Adipose tissue (tissue), 3 donors: ENCODE measurements around the gene EPX. TPM values are rescaled to one million over a fixed set of nuclear protein-coding genes. Genes with fewer than 3 reads are reported as not detected.

Experiments
- H3K27ac ChIP-seq: one replicate; pipeline ENCODE4 v1.5.1; 2013; ENCODE audit warnings: low read depth, low read length
- WGBS, 3 donors: extraction: QIAGEN DNeasy Blood & Tissue Kit; methylation state at CpG; one replicate each; pipeline ENCODE4 v1.1.7; 2013; 5-methylcytosine and 5-hydroxymethylcytosine counted together
- polyA plus RNA-seq, 3 donors: library from polyadenylated mRNA; stranded (reverse); fragments of 200-250 nt; gene quantifications; one replicate each; pipeline ENCODE4 v1.2.3, GENCODE V29; 2013
- donor health status: healthy with polysubstance abuse.
- donor health status: Bipolar disorder and iron deficiency.
- donor health status: healthy.

The EPX gene
- polyA plus RNA-seq, 3 donors: not detected

DNA sequence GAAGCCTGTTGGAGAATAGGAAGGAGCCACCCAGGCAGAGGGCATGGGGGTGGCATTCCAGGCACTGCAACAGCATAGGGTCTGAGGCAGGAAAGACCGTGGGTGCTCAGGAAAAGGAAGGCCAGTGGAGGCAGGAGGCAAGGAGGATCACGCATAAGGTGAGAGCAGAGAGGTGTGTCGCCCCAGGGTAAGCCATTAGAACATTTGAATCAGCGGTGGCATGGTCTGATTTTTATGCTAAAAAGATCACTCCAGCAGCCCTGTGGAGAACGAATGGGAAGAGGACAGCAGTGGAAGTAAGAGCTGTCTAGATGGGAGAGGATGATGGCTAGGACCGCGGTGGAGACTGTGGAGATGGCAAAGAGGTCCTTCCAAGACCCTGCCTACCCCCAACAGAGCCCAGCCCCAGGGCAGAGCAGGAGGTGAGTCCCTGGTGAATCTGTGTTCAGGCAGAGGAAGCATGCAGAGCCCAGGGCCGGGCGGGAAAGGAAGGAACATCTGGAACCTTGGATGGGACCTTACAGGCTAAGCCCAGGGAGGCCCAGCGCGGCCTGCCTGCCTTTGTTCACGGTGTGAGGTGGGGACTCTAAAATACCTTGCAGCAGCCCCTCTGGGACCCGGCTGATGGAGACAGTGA, 53.7 kb downstream of the EPX start:
- H3K27ac ChIP-seq: no peak overlapping the region
- WGBS, 3 donors: 81 to 83% (median 83%) methylated on average over 13 of the region's 13 CpGs

- H3K27ac ChIP-seq: no peak overlapping the region
- 70 to 80% (median 79%) methylated on average over 1 of the region's 1 CpG for WGBS, 3 donors
Observed at GRCh38 chr17:58246781-58247180, 54.3 kb downstream of the EPX start.

DNA sequence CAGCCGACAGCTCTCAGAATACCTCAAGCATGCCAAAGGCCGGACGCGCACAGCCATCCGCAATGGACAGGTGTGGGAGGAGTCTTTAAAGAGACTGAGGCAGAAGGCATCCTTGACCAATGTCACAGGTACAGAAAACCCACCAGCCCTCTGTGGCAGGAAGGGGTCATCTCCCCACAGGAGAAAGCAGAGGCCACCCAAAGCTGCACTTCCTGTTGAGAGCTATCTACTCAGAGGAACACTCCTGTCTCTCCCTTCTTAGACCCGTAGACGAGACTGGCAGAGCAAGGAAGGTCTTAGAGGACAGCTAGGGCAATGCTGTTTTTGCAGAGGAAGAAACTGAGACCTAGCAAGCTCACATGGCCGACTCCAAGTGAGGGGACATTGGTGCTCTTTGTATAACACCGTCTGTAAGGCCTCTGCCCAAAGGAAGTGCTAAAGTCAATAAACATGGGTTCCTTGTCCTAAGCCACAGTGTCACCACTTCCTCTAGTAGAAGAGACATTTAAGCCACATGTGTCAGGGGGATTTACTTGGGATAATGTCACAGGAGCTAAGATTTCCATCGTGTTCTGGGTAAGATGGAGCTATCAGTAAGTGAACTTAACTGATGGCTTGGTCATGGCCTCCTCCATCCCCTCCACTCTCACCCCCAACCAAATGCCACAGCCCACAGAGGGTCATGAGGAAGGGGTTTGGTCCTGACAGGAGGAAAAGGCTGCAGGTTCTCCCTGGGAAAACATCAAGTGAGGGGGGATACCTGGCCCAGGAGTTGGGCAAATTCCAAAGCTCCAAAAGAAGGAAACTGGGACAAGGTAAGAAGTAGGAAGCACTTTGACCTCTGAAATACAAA, 55.2 kb downstream of the EPX start:
- WGBS, 3 donors: 70 to 83% (median 71%) methylated on average over 10 of the region's 10 CpGs
- no peak overlapping the region for H3K27ac ChIP-seq

DNA sequence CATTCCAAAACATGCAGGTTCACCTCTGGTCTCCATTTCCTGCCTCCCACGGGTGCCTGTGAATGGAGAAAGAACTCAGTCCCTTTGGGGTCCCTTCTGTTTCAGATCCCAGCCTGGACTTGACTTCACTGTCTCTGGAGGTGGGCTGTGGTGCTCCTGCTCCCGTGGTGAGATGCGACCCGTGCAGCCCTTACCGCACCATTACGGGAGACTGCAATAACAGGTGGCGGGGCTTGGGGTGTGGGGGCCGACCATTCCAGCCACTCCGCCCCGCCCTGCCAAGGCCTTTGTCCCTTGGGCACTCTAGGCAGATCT, 56.4 kb downstream of the EPX start:
- WGBS, 3 donors: 18 to 26% (median 24%) methylated on average over 10 of the region's 10 CpGs
- no peak overlapping the region for H3K27ac ChIP-seq

GRCh38 chr17:58249270-58250133, 57.0 kb downstream of the EPX start:
- no peak overlapping the region for H3K27ac ChIP-seq

DNA sequence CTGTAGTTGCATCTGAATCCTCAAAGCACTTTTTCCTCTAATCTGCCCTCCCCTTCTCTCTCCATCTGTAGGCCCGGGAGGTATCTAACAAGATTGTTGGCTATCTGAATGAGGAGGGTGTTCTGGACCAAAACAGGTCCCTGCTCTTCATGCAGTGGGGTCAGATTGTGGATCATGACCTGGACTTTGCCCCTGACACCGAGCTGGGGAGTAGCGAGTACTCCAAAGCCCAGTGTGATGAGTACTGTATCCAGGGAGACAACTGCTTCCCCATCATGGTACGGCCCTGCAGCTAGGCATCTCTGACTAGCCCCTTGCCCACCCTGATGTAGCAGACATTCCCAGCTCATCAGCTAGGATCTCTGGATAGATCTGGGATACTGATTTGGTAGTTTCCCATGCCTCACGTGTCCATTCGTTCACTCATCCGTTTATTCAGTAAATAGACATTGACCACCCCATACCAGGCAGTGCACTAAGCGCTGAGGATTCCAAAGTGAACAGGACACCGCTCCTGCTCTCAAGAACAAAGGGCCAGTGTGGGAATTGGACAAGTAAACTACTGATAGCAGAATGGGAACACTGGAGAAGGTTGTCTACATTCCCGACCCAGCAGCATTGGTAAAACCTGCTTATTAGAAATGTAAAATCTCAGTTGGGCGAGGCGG, 58.0 kb downstream of the EPX start:
- no peak overlapping the region for H3K27ac ChIP-seq
- 79 to 92% (median 89%) methylated on average over 12 of the region's 12 CpGs for WGBS, 3 donors

More at GRCh38 chr17:58249270-58250133, 57.0 kb downstream of the EPX start:
- WGBS, 3 donors: 5 to 6% (median 6%) methylated on average over 49 to 57 of the region's 57 CpGs

GRCh38 chr17:58252141-58252540, 59.6 kb downstream of the EPX start:
- H3K27ac ChIP-seq: no peak overlapping the region
- WGBS, 3 donors: 57 to 74% (median 68%) methylated on average over 9 of the region's 9 CpGs

DNA sequence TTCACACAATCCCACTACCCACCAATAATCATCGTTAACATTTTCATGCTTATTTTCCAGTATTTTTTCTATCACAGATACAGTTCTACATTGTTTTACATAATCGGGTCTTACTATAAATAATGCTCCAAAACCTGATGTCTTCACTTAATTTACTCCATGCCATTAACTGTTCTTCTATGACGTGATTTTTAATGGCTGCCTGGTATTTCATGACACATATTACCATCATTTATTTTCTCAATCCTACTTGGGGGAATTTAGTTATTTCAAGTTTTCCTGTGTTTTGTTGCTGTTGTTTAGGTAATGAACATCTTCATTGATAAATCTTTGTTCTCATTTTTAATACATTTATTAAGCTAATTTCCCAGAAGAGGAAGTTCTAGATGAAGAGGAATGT, 60.6 kb downstream of the EPX start:
- no peak overlapping the region for H3K27ac ChIP-seq
- 80 to 86% (median 81%) methylated on average over 3 of the region's 3 CpGs for WGBS, 3 donors

Other genes with a start within 250 kb of the EPX start
- 10 to 100 TPM; 14.6 to 46.2 (median 23.0) TPM for gene CUEDC1, start 237.3 kb upstream of the EPX start, polyA plus RNA-seq
- gene VEZF1, start 204.5 kb upstream of the EPX start, polyA plus RNA-seq: 10 to 100 TPM; 18.2 to 23.9 (median 20.8) TPM
- 100 to 1,000 TPM in 2 of 3 donors, 10 to 100 TPM in 1; 43.4 to 130 (median 111) TPM for gene SRSF1, start 185.5 kb upstream of the EPX start, polyA plus RNA-seq
- 10 to 100 TPM; 11.1 to 39.3 (median 16.7) TPM for gene DYNLL2, start 109.3 kb upstream of the EPX start, polyA plus RNA-seq
- gene OR4D1, start 44.3 kb upstream of the EPX start, polyA plus RNA-seq: under 1 TPM in 2 of 3 donors, not detected in 1; 0.01 to 0.11 TPM
- gene OR4D2, start 25.7 kb upstream of the EPX start, polyA plus RNA-seq: not detected
- gene MKS1, start 26.5 kb downstream of the EPX start, polyA plus RNA-seq: 1 to 10 TPM; 7.0 to 8.9 (median 8.2) TPM
- 1 to 10 TPM in 1 of 3 donors, under 1 TPM in 1, not detected in 1; 0.07 to 1.3 TPM for gene LPO, start 45.9 kb downstream of the EPX start, polyA plus RNA-seq
- 1 to 10 TPM in 1 of 3 donors, under 1 TPM in 2; 0.15 to 1.0 (median 0.34) TPM for gene MPO, start 88.2 kb downstream of the EPX start, polyA plus RNA-seq
- gene TSPOAP1, start 136.1 kb downstream of the EPX start, polyA plus RNA-seq: 10 to 100 TPM in 1 of 3 donors, 1 to 10 TPM in 2; 4.4 to 11.9 (median 5.3) TPM
- gene SUPT4H1, start 159.5 kb downstream of the EPX start, polyA plus RNA-seq: 10 to 100 TPM; 30.6 to 91.4 (median 67.8) TPM
- 1 to 10 TPM in 1 of 3 donors, under 1 TPM in 1, not detected in 1; 0.16 to 4.8 TPM for gene RNF43, start 224.8 kb downstream of the EPX start, polyA plus RNA-seq